ENCODE data around the gene SCD.

DNA sequence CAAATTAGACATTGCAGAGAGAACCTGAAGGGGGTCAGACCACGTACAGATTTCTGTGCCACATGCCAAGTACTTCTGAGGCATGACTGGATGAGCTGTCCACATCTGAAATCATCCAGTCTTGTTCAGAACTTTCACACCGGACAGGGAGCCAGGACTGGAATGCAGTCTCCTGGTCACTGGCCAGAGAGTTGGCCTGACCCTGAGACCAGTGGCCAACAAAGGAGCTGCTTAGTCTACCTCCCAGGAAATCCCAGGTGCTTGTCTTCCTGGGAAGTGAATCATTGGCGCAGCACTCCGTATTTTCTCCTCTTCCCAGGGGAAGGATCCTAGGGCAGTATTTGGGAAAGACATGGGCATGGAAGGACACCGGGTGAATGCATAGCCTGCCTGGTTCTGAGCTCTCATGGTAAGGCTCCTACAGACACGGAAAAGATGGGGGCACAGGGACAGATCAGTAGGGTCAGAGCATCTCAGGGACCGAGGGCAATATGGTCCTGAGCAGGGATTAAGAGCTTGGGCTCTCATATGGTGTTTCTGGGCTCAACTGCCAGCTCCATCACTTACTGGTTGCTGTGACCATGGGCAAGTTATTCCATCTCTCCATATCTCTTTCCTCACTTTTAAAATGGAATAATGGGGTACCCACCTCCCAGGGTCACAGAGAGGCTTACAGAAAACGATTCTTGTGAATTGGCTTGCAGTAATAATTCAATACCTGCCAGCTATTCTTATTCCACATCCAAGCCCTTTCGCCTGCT lies 1.3 kb upstream of the SCD start:
- no peak for TF ChIP-seq CTCF (IDR thresholded peaks at IDR 0.05 in 8 of 11, conservative IDR thresholded peaks at IDR 0.05 in 3 of 11)
- TF ChIP-seq POLR2A (IDR thresholded peaks at IDR 0.05) = no peak

Data from spleen (tissue), 7 donors.